CD4-positive, alpha-beta T cell treated with Interleukin-10 for 1 hour (primary cell): Measurements from ENCODE around the gene MSANTD1.
A peak's percentile ranks its signal among the peaks of the same experiment; 100 is the strongest.

ENCODE experiments used
- DNase-seq: peaks from one replicate; pipeline ENCODE4 v3.0.0-alpha.2; 2020

Gene MSANTD1

GRCh38 chr4:3248811-3249661, at the start of gene MSANTD1:
Gene MSANTD1, plus strand, starts transcription at chr4:3249159. Its CDS starts 64 bp downstream, at chr4:3249223.
- DNase-seq = no peak

- no peak for DNase-seq
Observed at GRCh38 chr4:3199653-3200422, 49.1 kb upstream of the MSANTD1 start.

GRCh38 chr4:3200423-3201090, 48.4 kb upstream of the MSANTD1 start:
- DNase-seq = no peak

- peak; percentile 83 for DNase-seq
Observed at GRCh38 chr4:3201718-3202702, 46.9 kb upstream of the MSANTD1 start.

- peak; percentile 37 for DNase-seq
Observed at GRCh38 chr4:3202836-3203820, 45.8 kb upstream of the MSANTD1 start.

- no peak for DNase-seq
Observed at GRCh38 chr4:3203971-3204431, 45.0 kb upstream of the MSANTD1 start.

- no peak for DNase-seq
Observed at GRCh38 chr4:3205995-3206394, 43.0 kb upstream of the MSANTD1 start.

GRCh38 chr4:3206439-3207100, 42.4 kb upstream of the MSANTD1 start:
- no peak for DNase-seq

- DNase-seq = no peak
Observed at GRCh38 chr4:3207531-3208037, 41.4 kb upstream of the MSANTD1 start.

- no peak for DNase-seq
Observed at GRCh38 chr4:3208826-3209225, 40.1 kb upstream of the MSANTD1 start.

GRCh38 chr4:3209551-3210325, 39.2 kb upstream of the MSANTD1 start:
- no peak for DNase-seq

GRCh38 chr4:3210467-3210866, 38.5 kb upstream of the MSANTD1 start:
- no peak for DNase-seq

- no peak for DNase-seq
Observed at GRCh38 chr4:3211866-3212265, 37.1 kb upstream of the MSANTD1 start.

- DNase-seq = no peak
Observed at GRCh38 chr4:3212391-3213105, 36.4 kb upstream of the MSANTD1 start.

GRCh38 chr4:3213106-3213425, 35.9 kb upstream of the MSANTD1 start:
- DNase-seq = no peak

GRCh38 chr4:3213661-3214250, 35.2 kb upstream of the MSANTD1 start:
- no peak for DNase-seq

- no peak for DNase-seq
Observed at GRCh38 chr4:3215256-3215655, 33.7 kb upstream of the MSANTD1 start.

GRCh38 chr4:3215733-3216132, 33.2 kb upstream of the MSANTD1 start:
- DNase-seq = no peak
